Neutrophil (primary cell): ENCODE data around the gene RNF10.
"Not testable (repeated sequence)": the region's sequence is repeated elsewhere in the genome, so short reads cannot be mapped to it uniquely, and the experiment has no call there.

Experiments used
- H3K27ac ChIP-seq: fragments of 200-600 bp; sonication (generic); 2 replicates; pipeline ENCODE4 v1.5.1; 2016; ENCODE audit warnings: mild to moderate bottlenecking, moderate library complexity
- H3K27me3 ChIP-seq: fragments of 200-600 bp; sonication (generic); 2 replicates; pipeline ENCODE4 v1.6.0; 2016; ENCODE audit warnings: mild to moderate bottlenecking
- H3K36me3 ChIP-seq: fragments of 200-600 bp; sonication (generic); 2 replicates; pipeline ENCODE4 v1.5.1; 2017
- H3K4me1 ChIP-seq, 2 experiments: fragments of 200-600 bp in 1 of 2; sonication (generic) in 1 of 2; 1 replicate in 1 of 2; 2 replicates in 1 of 2; pipeline versions ENCODE4 v1.5.1 to v1.6.1; 2013 to 2016; ENCODE audit warnings: low read depth in 1 of 2, low read length in 1 of 2, mild to moderate bottlenecking in 1 of 2, moderate library complexity in 1 of 2; ENCODE audit not compliant: control insufficient read depth in 1 of 2, insufficient read depth in 1 of 2
- H3K4me3 ChIP-seq, 2 experiments: fragments of 200-600 bp in 1 of 2; sonication (generic) in 1 of 2; 1 replicate in 1 of 2; 2 replicates in 1 of 2; pipeline ENCODE4 v1.5.1; 2013 to 2016; ENCODE audit warnings: low read depth in 1 of 2, low read length in 1 of 2, mild to moderate bottlenecking in 1 of 2, moderate library complexity in 1 of 2
- H3K9me3 ChIP-seq: fragments of 200-600 bp; sonication (generic); 2 replicates; pipeline ENCODE4 v1.5.1; 2016
- CTCF ChIP-seq: fragments of 200-600 bp; sonication (generic); IDR thresholded peaks from 2 replicates; pipeline ENCODE4 v1.5.1; 2016; ENCODE audit warnings: antibody characterized with exemption

RNF10 gene

GRCh38 chr12:120610560-120610959, 76.4 kb downstream of the RNF10 start:
- H3K9me3 ChIP-seq: no peaks in the 10 kb centered on the region
- no peaks in the 10 kb centered on the region for H3K36me3 ChIP-seq
- H3K27me3 ChIP-seq: peaks cover 2% of the 10 kb centered on the region
- H3K27ac ChIP-seq: no peak overlapping the region
- no peak for TF ChIP-seq CTCF
- H3K4me3 ChIP-seq: no peak overlapping the region
- no peaks in the 10 kb centered on the region for H3K4me1 ChIP-seq

- not testable (repeated sequence) for H3K4me3 ChIP-seq, H3K36me3 ChIP-seq, H3K27me3 ChIP-seq, H3K27ac ChIP-seq, H3K9me3 ChIP-seq, H3K4me1 ChIP-seq
These were observed 77.4 kb downstream of the RNF10 start for GRCh38 chr12:120611534-120611933.

- Histone ChIP-seq H3K27me3 (peaks cover 23% of the 10 kb centered on the region), H3K4me1 (no peaks in the 10 kb centered on the region), H3K27ac (no peak overlapping the region), H3K9me3 (no peaks in the 10 kb centered on the region), H3K4me3 (no peak overlapping the region), H3K36me3 (no peaks in the 10 kb centered on the region)
- TF ChIP-seq CTCF: no peak
These were observed 80.7 kb downstream of the RNF10 start for GRCh38 chr12:120614848-120615247.

GRCh38 chr12:120617193-120617592, 83.0 kb downstream of the RNF10 start:
- H3K27me3 ChIP-seq: peaks cover 31% of the 10 kb centered on the region
- not testable (repeated sequence) for H3K27ac ChIP-seq

GRCh38 chr12:120617767-120618166, 83.6 kb downstream of the RNF10 start:
- peaks cover 31% of the 10 kb centered on the region for H3K27me3 ChIP-seq
- not testable (repeated sequence) for H3K27ac ChIP-seq, H3K4me3 ChIP-seq, H3K36me3 ChIP-seq, H3K9me3 ChIP-seq, H3K4me1 ChIP-seq

More at GRCh38 chr12:120617193-120617592, 83.0 kb downstream of the RNF10 start:
- not testable (repeated sequence) for H3K4me1 ChIP-seq, H3K4me3 ChIP-seq, H3K9me3 ChIP-seq, H3K36me3 ChIP-seq

GRCh38 chr12:120618954-120619615, 84.9 kb downstream of the RNF10 start:
- TF ChIP-seq CTCF: no peak
- Histone ChIP-seq H3K4me1 (no peaks in the 10 kb centered on the region), H3K27me3 (peaks cover 31% of the 10 kb centered on the region), H3K27ac (no peak overlapping the region), H3K4me3 (no peak overlapping the region), H3K9me3 (no peaks in the 10 kb centered on the region), H3K36me3 (no peaks in the 10 kb centered on the region)

GRCh38 chr12:120620624-120621023, 86.5 kb downstream of the RNF10 start:
- H3K27me3 ChIP-seq: peaks cover 29% of the 10 kb centered on the region
- H3K27ac ChIP-seq: no peak overlapping the region
- H3K9me3 ChIP-seq: no peaks in the 10 kb centered on the region
- no peak overlapping the region for H3K4me3 ChIP-seq
- H3K4me1 ChIP-seq: no peaks in the 10 kb centered on the region
- no peak for TF ChIP-seq CTCF
- H3K36me3 ChIP-seq: no peaks in the 10 kb centered on the region
